ENCODE data around the gene REG1A.

DNA sequence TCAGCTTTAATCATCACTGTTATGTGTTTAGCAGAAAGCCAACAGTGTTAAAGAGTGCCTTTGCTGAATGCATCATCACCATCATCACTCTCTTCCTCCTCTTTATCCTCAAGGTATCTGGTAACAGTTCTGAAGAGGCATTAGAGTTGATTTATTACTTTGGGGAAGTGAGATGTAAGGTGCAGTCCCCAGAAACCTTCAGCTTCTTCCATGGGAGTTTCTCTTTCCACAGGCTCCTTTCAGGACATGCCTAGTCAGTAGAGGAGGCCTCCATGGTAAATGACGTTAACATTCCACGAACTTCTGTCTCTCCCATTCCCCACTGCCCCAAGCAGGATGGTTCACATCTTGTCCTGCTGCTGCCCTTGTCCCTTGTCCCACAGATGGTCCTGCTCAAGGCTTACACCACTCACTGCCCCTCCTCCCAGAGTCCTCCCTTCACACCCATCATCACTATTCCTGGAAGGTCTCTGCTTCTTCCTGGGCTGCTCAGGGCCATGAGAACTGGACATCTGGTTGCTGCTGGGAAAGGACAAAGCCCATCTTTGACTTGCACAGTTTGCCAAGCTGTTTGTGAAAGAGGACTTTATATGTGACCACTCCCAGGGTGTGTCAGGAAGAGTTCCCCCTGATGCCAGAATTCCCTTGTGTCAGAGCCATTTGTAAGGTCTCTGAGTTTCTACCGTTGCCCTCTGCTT, 5.3 kb upstream of the REG1A start:
- TF ChIP-seq, protein P1, sequence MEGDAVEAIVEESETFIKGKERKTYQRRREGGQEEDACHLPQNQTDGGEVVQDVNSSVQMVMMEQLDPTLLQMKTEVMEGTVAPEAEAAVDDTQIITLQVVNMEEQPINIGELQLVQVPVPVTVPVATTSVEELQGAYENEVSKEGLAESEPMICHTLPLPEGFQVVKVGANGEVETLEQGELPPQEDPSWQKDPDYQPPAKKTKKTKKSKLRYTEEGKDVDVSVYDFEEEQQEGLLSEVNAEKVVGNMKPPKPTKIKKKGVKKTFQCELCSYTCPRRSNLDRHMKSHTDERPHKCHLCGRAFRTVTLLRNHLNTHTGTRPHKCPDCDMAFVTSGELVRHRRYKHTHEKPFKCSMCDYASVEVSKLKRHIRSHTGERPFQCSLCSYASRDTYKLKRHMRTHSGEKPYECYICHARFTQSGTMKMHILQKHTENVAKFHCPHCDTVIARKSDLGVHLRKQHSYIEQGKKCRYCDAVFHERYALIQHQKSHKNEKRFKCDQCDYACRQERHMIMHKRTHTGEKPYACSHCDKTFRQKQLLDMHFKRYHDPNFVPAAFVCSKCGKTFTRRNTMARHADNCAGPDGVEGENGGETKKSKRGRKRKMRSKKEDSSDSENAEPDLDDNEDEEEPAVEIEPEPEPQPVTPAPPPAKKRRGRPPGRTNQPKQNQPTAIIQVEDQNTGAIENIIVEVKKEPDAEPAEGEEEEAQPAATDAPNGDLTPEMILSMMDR (conservative IDR thresholded peaks at IDR 0.05) = no peak
- TF ChIP-seq ZFX (IDR thresholded peaks at IDR 0.05) = no peak
